Fibroblast of pulmonary artery (primary cell): ENCODE results near the gene MYH9.

Experiments used
- DNase-seq: peaks from one replicate; pipeline ENCODE4 v3.0.0-alpha.2; 2010; ENCODE audit warnings: low read depth
- H3K4me3 ChIP-seq: replicated peaks from 2 replicates; pipeline ENCODE4 v1.5.1; 2011; ENCODE audit warnings: low read depth, mild to moderate bottlenecking, control low read depth, low read length, moderate library complexity
- TF ChIP-seq, protein P1 (sequence below): IDR thresholded peaks from 2 replicates; pipeline ENCODE4 v1.5.1; 2011; ENCODE audit warnings: mild to moderate bottlenecking, control low read depth, low read length, inconsistent platforms; ENCODE audit errors: missing control alignments

MYH9 gene

DNA sequence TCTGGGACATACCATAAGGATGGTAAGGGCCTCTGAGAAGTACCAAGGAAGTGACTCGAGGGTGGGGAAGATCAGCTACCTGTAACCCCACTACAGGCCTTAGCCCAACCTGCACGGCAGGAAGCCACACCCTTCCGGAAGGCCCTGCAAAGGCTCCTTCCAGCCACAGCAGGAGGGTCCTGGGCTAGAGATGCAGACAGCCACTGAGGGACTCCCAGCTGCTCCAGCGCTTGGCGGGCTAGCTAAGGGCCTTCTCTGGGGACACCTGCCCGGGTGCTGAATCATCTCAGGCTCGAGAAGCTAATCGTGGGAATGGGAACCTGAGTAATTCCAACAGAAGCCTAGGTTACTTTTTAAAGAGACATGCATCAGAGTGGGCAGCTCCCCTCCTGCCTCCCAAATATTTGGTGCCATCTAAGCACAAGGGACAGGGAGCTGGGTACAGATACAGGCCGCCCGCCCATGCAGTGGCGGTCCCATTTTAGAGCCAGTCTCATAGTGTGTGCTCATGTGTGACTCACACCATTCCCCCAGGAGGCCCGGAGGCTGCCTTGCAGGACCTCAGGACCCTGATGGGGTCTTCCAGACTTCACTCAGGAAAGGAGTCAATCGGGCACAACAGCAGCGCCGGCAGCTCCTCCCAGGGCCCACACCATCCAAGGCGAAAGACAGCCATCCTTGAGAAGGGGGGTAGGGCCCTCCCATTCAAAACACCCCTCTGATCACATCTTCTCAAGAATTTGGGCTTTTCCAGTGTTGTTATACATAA is 8.0 kb downstream of the MYH9 start:
- TF ChIP-seq, protein P1, sequence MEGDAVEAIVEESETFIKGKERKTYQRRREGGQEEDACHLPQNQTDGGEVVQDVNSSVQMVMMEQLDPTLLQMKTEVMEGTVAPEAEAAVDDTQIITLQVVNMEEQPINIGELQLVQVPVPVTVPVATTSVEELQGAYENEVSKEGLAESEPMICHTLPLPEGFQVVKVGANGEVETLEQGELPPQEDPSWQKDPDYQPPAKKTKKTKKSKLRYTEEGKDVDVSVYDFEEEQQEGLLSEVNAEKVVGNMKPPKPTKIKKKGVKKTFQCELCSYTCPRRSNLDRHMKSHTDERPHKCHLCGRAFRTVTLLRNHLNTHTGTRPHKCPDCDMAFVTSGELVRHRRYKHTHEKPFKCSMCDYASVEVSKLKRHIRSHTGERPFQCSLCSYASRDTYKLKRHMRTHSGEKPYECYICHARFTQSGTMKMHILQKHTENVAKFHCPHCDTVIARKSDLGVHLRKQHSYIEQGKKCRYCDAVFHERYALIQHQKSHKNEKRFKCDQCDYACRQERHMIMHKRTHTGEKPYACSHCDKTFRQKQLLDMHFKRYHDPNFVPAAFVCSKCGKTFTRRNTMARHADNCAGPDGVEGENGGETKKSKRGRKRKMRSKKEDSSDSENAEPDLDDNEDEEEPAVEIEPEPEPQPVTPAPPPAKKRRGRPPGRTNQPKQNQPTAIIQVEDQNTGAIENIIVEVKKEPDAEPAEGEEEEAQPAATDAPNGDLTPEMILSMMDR, result no peak
- no peak overlapping the region for H3K4me3 ChIP-seq
- DNase-seq, result no peak

DNA sequence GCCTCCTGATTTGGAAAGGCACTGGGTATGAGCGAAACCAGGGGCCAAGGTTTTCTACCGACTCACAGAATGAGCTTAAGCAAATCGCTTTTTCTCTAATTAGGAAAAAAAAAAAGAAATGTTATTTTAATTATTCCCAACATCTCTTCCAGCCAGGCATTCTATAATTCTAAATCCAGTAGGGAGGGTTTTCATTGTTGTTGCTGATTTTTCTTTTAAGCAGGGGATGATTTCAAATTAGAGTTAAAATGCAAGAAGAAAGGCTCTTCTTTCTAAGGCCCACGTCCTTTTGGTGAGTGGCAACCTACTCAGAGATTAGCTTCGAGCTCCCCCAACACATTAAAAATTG is 8.9 kb downstream of the MYH9 start:
- no peak for DNase-seq
- TF ChIP-seq, protein P1, result no peak
- H3K4me3 ChIP-seq, result no peak overlapping the region

DNA sequence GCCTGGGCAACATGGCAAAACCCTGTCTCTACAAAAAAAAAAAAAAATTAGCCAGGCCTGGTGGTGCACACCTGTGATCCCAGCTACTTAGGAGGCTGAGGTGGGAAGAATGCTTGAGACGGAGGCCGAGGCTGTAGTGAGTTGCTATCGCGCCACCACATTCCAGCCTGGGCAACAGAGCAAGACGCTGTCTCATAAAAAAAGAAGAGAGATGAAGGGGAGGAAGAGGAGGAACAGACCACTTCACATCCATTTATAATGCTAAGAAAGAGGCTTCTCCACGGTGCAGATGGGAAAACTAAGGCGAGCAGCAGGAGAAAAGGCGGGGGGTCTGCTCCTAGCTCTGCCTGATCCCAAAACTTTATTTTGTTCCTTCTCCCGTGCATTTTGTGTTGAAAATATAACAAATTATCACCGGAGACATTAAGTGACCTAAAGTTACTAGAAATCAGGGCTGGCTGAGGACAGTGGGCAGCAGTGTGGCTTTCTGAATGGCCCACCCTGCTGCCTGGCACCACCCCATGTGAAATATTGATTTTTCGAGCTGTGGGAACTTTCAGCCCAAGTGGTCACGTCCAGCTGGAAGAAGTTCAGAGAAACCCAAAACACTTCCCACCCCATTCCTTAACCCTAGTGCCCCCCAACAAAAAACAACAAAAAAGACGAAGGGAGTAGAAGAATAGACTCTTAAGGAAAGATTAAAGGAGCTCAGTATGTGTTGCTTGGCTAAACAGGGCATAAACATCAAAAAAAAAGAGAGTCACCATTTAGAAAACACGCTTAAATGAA is 9.5 kb downstream of the MYH9 start:
- H3K4me3 ChIP-seq, result no peak overlapping the region
- no peak for DNase-seq
- TF ChIP-seq, protein P1, result no peak

DNA sequence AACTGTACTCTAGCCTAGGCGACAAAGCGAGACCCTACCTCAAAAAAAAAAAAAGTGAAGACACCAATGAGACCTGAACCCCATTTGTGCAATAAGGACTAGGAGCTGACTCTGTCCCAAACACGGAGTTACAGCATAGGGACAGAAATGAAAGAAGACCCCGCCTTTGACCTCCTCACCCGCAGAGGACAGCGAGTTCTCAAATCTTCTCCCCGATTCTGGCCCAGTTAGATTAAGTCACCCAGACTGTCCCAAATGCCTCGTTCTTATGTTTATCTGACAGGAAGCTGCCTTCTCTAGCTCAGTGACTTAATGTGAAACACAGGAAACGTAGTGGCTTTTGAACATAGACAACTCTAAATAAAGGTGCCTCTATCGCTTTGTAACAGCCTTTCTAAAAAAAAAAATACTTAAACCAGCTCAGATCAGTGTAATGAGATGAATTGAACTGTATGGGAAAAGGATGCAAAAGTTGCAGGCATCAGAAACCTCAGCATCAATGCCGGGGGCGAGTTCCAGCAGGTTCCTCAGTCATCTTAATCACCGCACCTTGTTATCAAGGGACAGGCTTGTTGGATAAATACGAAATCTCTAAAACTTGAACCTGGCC is 10.6 kb downstream of the MYH9 start:
- TF ChIP-seq, protein P1, result no peak
- no peak overlapping the region for H3K4me3 ChIP-seq
- no peak for DNase-seq

DNA sequence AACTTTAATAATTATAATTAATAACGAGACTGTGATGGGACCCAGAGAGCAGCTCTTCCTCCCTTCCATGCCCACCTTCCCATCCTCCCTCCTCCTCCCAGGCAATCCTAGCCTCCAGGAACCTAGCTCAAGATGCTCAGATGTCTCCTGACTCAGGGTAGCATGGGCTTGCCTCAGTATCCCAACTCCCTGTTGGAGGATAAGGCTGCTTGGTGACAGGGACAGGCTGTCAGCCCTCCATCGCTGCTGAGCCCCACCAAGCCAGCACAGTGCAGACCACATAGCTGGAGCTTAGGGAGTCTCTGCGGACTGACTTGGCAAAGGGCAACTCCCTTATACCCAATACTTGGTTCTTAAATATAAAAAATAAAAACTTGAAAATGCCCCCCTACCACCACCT is 11.5 kb downstream of the MYH9 start:
- TF ChIP-seq, protein P1, result no peak
- DNase-seq, result no peak
- no peak overlapping the region for H3K4me3 ChIP-seq

DNA sequence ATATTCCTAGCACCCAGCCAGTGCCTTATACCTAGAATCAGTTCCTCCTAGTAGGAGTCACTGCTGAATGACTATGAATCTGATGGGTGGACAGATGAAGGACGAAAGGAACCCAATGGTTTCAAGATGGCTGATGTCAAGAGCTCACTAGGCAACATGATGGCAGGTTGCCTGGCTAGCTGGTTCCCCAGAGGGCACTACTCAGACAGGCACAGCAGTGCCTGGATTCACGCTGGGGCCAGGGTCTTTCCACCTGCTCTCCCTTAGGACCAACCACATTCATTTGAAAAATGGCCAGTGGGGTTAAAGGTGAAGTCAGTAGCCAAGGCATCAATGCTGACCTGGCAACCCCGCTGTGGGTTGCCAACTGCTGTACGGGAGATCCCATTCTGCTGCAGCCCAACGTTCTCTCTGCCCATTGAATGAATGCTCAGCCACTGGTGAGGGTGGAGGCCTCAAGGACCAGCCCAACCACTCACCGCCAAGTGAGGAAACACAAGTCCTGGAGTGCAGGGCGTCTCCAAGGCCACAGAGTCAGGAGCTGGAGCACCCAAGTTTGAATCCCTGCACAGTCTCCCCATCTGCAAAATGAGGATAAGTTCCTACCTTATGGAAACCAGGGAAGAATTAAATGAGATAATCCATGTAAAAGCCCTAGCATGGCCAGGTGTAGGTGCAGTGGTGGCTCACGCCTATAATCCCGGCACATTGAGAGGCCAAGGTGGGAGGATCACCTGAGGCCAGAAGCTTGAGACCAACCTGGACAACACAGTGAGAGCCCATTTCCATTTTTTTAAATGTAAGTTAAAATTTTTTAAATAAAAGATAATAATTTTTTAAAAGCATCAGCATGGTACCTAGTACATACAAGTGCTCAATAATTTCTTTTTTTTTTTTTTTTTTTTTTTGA is 12.4 kb downstream of the MYH9 start:
- TF ChIP-seq, protein P1, result no peak
- no peak overlapping the region for H3K4me3 ChIP-seq
- no peak for DNase-seq
